HG03521 (cell line): Measurements from ENCODE around the gene N4BP2.
A peak's percentile ranks its signal among the peaks of the same experiment; 100 is the strongest.

Experiments
- ATAC-seq: cut with Tn5 transposase; IDR thresholded peaks from one replicate; pipeline ENCODE4 v1.9.1; 2021; ENCODE audit warnings: mild to moderate bottlenecking, moderate library complexity; ENCODE audit not compliant: unreplicated experiment

N4BP2 gene

DNA sequence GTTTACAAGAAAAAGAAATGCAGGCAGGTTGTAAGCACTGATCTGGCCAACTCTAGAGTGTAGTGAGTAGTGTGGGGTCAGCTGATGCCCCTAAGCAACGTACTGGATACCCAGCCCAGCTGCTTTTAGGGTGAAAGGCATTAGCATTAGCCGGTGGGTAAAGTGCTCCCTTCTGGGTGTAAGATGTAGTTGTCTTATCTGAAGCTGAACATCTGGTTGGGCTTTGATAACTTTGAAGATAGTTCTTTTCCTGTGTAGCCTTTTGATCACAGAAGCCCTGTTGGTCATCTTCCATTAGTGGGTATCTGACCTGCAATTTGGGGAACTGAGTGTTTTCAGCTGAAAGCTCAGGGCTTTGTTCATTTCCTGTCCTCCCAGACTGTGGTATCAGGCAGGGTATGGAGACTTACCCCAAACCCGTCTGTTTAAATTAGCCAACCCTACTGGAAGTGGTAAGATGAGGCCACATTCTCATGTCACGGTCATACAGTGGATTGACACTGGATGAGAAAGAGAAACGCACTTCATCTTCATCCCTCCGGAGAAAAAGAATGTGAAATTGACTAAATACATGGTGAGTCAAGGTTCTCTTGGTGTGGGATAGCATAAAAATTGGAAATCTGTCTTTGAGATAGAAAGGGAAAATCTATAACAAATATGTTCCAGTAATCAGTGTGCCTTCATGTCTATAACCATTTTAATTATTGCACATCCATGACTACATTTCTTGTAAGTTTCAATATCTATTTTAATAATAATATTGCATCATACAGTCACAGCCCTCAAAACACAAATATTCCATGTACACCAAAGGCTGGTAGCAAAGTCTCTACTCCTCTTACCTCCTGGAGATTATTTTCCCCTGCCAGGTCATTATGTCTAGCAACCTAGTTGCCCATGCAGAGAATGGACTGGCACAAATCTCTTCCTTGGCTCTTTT lies 148.9 kb downstream of the N4BP2 start:
- ATAC-seq, result peak; percentile 68

DNA sequence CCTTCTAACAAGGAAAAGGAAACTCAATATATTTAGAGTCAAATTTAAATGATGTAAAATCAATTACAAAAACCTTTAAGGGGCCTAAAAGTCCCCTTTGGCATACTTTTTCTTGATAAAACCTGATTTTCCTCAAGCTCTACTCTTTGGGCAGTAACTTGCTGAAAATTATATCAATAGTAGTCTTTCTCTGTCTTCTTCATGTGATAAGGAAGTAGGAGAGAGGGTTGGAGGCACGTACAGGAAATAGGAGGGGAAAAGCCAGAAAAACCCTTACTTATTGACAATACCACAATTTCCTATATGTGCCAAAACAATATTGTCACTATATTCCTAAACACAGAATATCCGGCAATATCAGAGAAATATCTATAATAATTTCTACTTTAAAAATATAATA lies 149.8 kb downstream of the N4BP2 start:
- ATAC-seq, result no peak
